Spleen (tissue), 11 donors: ENCODE measurements around the gene NOTCH2. TPM values are rescaled to one million over a fixed set of nuclear protein-coding genes. Genes with fewer than 3 reads are reported as not detected.

ENCODE experiments used
- DNase-seq: peaks from one replicate; pipeline ENCODE4 v3.0.0-alpha.2; 2020
- H3K27ac ChIP-seq, 8 donors: fragments of 200-600 bp; sonication (generic) in 7 of 8; 1 replicate in 4 of 8; 2 replicates in 4 of 8; pipeline versions ENCODE4 v1.5.0 to v1.8.0; 2016 to 2021; ENCODE audit warnings: inconsistent platforms in 4 of 8, mild to moderate bottlenecking in 4 of 8, moderate library complexity in 1 of 8
- H3K27me3 ChIP-seq, 7 donors: fragments of 200-600 bp; sonication (generic) in 6 of 7; replicated peaks in 1 of 7; 1 replicate in 4 of 7; 2 replicates in 3 of 7; pipeline versions ENCODE4 v1.5.0 to v1.8.0; 2016 to 2021; ENCODE audit warnings: inconsistent platforms in 3 of 7, mild to moderate bottlenecking in 1 of 7
- H3K36me3 ChIP-seq, 6 donors: fragments of 200-600 bp; sonication (generic) in 5 of 6; 1 replicate in 4 of 6; 2 replicates in 2 of 6; pipeline versions ENCODE4 v1.5.0 to v1.8.0; 2016 to 2021; ENCODE audit warnings: inconsistent platforms in 2 of 6
- H3K4me1 ChIP-seq, 6 donors: fragments of 200-600 bp; sonication (generic) in 5 of 6; 1 replicate in 3 of 6; 2 replicates in 3 of 6; pipeline versions ENCODE4 v1.5.0 to v1.8.0; 2016 to 2021; ENCODE audit warnings: inconsistent platforms in 3 of 6
- H3K4me3 ChIP-seq, 8 donors: fragments of 200-600 bp; sonication (generic) in 7 of 8; 1 replicate in 4 of 8; 2 replicates in 4 of 8; pipeline versions ENCODE4 v1.5.0 to v1.8.0; 2016 to 2021; ENCODE audit warnings: inconsistent platforms in 4 of 8, mild to moderate bottlenecking in 4 of 8, moderate library complexity in 2 of 8
- H3K9me3 ChIP-seq, 8 donors: fragments of 200-600 bp; sonication (generic) in 7 of 8; 1 replicate in 4 of 8; 2 replicates in 4 of 8; pipeline versions ENCODE4 v1.5.0 to v1.8.0; 2016 to 2021; ENCODE audit warnings: inconsistent platforms in 4 of 8
- CTCF ChIP-seq, 11 experiments: fragments of 200-600 bp in 7 of 11; fragments of 450-650 bp in 4 of 11; sonication (generic) in 4 of 11; IDR thresholded peaks in 8 of 11; conservative IDR thresholded peaks in 3 of 11; 1 replicate in 7 of 11; 2 replicates in 4 of 11; pipeline versions ENCODE4 v1.4.0 to v1.8.0; 2016 to 2021; ENCODE audit warnings: antibody characterized with exemption in 11 of 11, inconsistent platforms in 4 of 11, mild to moderate bottlenecking in 1 of 11
- POLR2A ChIP-seq, 3 donors: fragments of 450-650 bp; IDR thresholded peaks; one replicate each; pipeline ENCODE4 v1.5.1; 2017; ENCODE audit warnings: antibody characterized with exemption in 3 of 3, mild to moderate bottlenecking in 1 of 3
- POLR2AphosphoS5 ChIP-seq, 3 donors: sonication (generic); formaldehyde crosslinking; IDR thresholded peaks; one replicate each; pipeline ENCODE4 v1.5.1; 2017; ENCODE audit warnings: antibody characterized with exemption in 3 of 3
- WGBS, 5 donors: extraction: QIAGEN DNeasy Blood & Tissue Kit in 3 of 5; methylation state at CpG; one replicate each; pipeline versions ENCODE4 v1.1.5 to v1.1.7; 2013 to 2018; 5-methylcytosine and 5-hydroxymethylcytosine counted together
- intact Hi-C: fragments of 100-400 bp; cut with DNase I; formaldehyde crosslinking; loops from one replicate; pipeline ENCODE4 v1.15.0; 2023; ENCODE audit warnings: low total_unique reads
- polyA plus RNA-seq, 3 donors: library from polyadenylated mRNA; stranded (reverse); fragments of 200-250 nt; gene quantifications; one replicate each; pipeline ENCODE4 v1.2.1, GENCODE V29; 2013
- total RNA-seq, 7 donors: library from RNA; depleted of rRNA in 3 of 7; stranded (reverse); fragments of >200 nt in 3 of 7; fragmentation: NEBNext Ultra II Directional in 4 of 7; extraction: Animal tissue kit (Norgen Biotek cat#: 25700) in 4 of 7; gene quantifications; one replicate each; pipeline versions ENCODE4 v1.1.0 to v1.2.1, GENCODE V29; 2016 to 2021
- donor health status: healthy with polysubstance abuse.
- donor health status: DM: no; HTN: no; CAD: no; lungs with moderate emphysema.
- donor health status: DM: no; HTN: no; CAD: no.
- donor health status: Bipolar disorder and iron deficiency.
- donor health status: healthy.
- donor health status: DM: no; HTN: no; CAD: no.
- donor health status: DM: yes; HTN: yes; CAD: no.

The NOTCH2 gene
- total and polyA plus RNA-seq, 10 donors = 11.3 to 230 (median 138) TPM

- Histone ChIP-seq H3K36me3 (no peaks in the 10 kb centered on the region), H3K27me3 (peaks cover 0 to 20% (median 0%) of the 10 kb centered on the region in 7 donors), H3K27ac (no peak overlapping the region), H3K4me1 (no peaks in the 10 kb centered on the region), H3K4me3 (no peak overlapping the region), H3K9me3 (peaks cover 0 to 19% (median 13%) of the 10 kb centered on the region in 8 donors)
- TF ChIP-seq POLR2AphosphoS5 (IDR thresholded peaks at IDR 0.05) (no peak), CTCF (IDR thresholded peaks at IDR 0.05 in 8 of 11, conservative IDR thresholded peaks at IDR 0.05 in 3 of 11) (no peak), POLR2A (IDR thresholded peaks at IDR 0.05) (no peak)
- no peak for DNase-seq
- intact Hi-C loops = no loop called here
- 18 to 26% (median 21%) methylated on average over 2 of the region's 2 CpGs for WGBS, 5 donors
These were observed 184.8 kb downstream of the NOTCH2 start for GRCh38 chr1:119884711-119885110.

DNA sequence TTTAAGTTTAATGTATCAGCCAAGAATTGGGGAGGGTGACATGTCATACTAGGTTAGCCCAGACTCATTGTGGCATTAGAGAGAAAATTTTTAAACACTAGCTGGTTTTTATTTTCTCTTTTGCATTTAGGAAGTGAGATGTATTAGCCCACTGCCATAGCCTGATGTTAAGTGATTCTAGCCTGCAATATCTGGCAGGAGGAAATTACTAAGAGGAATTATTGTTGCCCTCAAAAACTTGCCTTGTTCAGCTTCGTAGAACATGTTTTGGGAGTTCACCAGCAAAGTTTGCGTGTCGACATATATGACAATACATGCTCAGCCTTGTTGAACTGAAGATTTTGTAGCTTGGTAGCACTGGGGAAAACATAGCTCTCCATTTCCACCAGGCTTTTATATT is 185.6 kb downstream of the NOTCH2 start:
- no peak for DNase-seq
- H3K9me3 ChIP-seq = peaks cover 0 to 16% (median 10%) of the 10 kb centered on the region in 8 donors
- 81 to 93% (median 90%) methylated on average over 3 of the region's 3 CpGs for WGBS, 5 donors
- no peak overlapping the region for H3K4me3 ChIP-seq
- no peaks in the 10 kb centered on the region for H3K36me3 ChIP-seq
- TF ChIP-seq CTCF (IDR thresholded peaks at IDR 0.05 in 8 of 11, conservative IDR thresholded peaks at IDR 0.05 in 3 of 11) (no peak), POLR2A (IDR thresholded peaks at IDR 0.05) (no peak), POLR2AphosphoS5 (IDR thresholded peaks at IDR 0.05) (no peak)
- intact Hi-C loops = no loop called here
- peaks cover 0 to 26% (median 0%) of the 10 kb centered on the region in 7 donors for H3K27me3 ChIP-seq
- H3K27ac ChIP-seq = no peak overlapping the region
- H3K4me1 ChIP-seq = no peaks in the 10 kb centered on the region

DNA sequence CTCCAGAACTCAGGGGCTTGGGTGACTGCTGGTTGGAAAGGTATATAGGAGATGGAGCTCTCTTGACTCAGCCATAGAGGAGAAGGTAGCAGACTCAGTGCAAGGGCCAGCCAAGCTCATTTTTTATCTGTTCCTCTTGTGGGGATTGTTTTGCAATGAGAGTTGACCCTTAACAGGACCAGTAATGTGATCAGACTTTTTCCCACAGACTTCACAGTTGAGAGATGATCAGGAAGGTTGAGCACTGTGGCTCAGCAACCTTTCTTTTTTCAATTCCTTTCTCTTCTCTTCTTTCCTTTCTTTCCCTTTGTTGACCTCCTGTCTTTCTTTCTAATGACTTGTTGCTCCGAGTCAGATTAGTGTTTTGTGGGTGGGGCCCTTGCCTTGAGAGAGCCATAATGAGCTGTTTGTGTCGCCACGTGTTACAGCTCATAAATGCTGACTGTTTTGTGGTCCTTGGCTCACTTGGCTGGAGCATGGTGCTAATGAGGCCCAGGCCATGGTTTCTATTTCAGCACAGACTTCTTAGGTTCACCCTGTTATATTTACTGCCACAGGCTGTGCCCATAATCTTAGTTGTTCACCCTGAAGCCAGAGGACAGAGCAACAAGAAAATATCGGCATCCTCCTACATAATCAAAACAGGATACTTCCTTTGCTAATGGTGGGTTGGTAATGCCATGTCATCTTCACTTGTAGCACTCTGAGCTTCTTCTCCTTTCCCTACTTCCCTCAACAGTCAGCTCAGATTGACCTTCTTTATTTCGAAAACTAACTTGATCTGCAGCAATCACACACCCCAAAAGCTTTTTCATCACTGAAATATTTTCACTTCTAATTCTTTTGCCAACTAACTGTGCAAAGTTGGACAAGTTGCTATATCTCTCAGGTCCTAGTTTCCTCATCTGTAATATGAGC is 187.1 kb downstream of the NOTCH2 start:
- H3K4me3 ChIP-seq = no peak overlapping the region
- H3K27ac ChIP-seq = no peak overlapping the region
- no peaks in the 10 kb centered on the region for H3K36me3 ChIP-seq
- DNase-seq = no peak
- TF ChIP-seq CTCF (IDR thresholded peaks at IDR 0.05 in 8 of 11, conservative IDR thresholded peaks at IDR 0.05 in 3 of 11) (no peak), POLR2A (IDR thresholded peaks at IDR 0.05) (no peak), POLR2AphosphoS5 (IDR thresholded peaks at IDR 0.05) (no peak)
- H3K4me1 ChIP-seq = no peaks in the 10 kb centered on the region
- intact Hi-C loops = no loop called here
- peaks cover 0 to 1% (median 0%) of the 10 kb centered on the region in 8 donors for H3K9me3 ChIP-seq
- WGBS, 5 donors = 46 to 80% (median 65%) methylated on average over 5 of the region's 5 CpGs
- H3K27me3 ChIP-seq = peaks cover 0 to 33% (median 0%) of the 10 kb centered on the region in 7 donors
